Brain microvascular endothelial cell (primary cell): ENCODE results near the gene USP36.

Source experiments
- DNase-seq: peaks from one replicate; pipeline ENCODE4 v3.0.0-alpha.2; 2020
- H3K27ac ChIP-seq: fragments of 250-450 bp; sonication (Bioruptor Pico); 2 replicates; pipeline ENCODE4 v1.5.1; 2020; ENCODE audit warnings: mild to moderate bottlenecking, moderate library complexity
- H3K27me3 ChIP-seq: fragments of 250-450 bp; sonication (Bioruptor Pico); replicated peaks from 2 replicates; pipeline ENCODE4 v1.5.1; 2020; ENCODE audit warnings: mild to moderate bottlenecking
- H3K36me3 ChIP-seq: fragments of 250-450 bp; sonication (Bioruptor Pico); replicated peaks from 2 replicates; pipeline ENCODE4 v1.5.1; 2020; ENCODE audit warnings: mild to moderate bottlenecking
- H3K4me3 ChIP-seq: 2 replicates; pipeline ENCODE4 v1.5.1; 2011; ENCODE audit warnings: low read depth, mild to moderate bottlenecking, control low read depth, low read length, moderate library complexity
- in situ Hi-C: cut with HindIII; loops from 2 replicates; pipeline ENCODE4 v1.10.0; 2017; ENCODE audit warnings: low sequenced_read_pairs, low pct_ligation_motif_present
- TF ChIP-seq, protein P1 (sequence below): IDR thresholded peaks from 2 replicates; pipeline ENCODE4 v1.5.1; 2011; ENCODE audit warnings: low read depth, mild to moderate bottlenecking, moderate library complexity, low read length, control low read depth, inconsistent platforms; ENCODE audit errors: missing control alignments

Gene USP36

GRCh38 chr17:78819806-78820792, 20.5 kb downstream of the USP36 start:
- DNase-seq: no peak
- TF ChIP-seq, protein P1, sequence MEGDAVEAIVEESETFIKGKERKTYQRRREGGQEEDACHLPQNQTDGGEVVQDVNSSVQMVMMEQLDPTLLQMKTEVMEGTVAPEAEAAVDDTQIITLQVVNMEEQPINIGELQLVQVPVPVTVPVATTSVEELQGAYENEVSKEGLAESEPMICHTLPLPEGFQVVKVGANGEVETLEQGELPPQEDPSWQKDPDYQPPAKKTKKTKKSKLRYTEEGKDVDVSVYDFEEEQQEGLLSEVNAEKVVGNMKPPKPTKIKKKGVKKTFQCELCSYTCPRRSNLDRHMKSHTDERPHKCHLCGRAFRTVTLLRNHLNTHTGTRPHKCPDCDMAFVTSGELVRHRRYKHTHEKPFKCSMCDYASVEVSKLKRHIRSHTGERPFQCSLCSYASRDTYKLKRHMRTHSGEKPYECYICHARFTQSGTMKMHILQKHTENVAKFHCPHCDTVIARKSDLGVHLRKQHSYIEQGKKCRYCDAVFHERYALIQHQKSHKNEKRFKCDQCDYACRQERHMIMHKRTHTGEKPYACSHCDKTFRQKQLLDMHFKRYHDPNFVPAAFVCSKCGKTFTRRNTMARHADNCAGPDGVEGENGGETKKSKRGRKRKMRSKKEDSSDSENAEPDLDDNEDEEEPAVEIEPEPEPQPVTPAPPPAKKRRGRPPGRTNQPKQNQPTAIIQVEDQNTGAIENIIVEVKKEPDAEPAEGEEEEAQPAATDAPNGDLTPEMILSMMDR: no peak
- Histone ChIP-seq H3K27me3 (no peaks in the 10 kb centered on the region), H3K36me3 (peaks cover 62% of the 10 kb centered on the region), H3K4me3 (no peak overlapping the region), H3K27ac (no peak overlapping the region)
- in situ Hi-C loops: no loop called here

GRCh38 chr17:78819402-78819801, 21.2 kb downstream of the USP36 start:
- in situ Hi-C loops: no loop called here
- no peak overlapping the region for H3K4me3 ChIP-seq
- no peaks in the 10 kb centered on the region for H3K27me3 ChIP-seq
- H3K27ac ChIP-seq: no peak overlapping the region
- DNase-seq: no peak
- TF ChIP-seq, protein P1: no peak
- H3K36me3 ChIP-seq: peaks cover 62% of the 10 kb centered on the region

DNA sequence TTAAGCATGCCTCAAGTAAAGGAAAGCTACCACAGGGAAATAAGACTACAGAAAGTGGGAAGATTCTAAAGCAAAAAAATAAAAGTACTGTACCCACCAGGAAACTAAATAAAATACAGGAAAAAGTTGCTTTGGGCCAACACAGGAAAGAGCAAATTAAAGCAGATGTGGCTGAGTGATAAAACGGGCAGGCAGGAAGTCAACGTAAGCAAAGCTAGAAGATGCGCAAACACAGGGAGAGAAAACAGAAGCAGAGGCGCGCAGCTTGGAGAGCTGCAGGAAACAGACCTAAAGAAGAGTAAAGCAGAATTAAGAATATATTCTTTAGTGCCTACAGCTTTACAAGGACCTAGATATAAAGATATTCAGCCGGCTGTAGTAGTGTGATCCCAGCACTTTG, 21.7 kb downstream of the USP36 start:
- in situ Hi-C loops: no loop called here
- H3K27me3 ChIP-seq: no peaks in the 10 kb centered on the region
- no peak for DNase-seq
- TF ChIP-seq, protein P1: no peak
- H3K4me3 ChIP-seq: no peak overlapping the region
- no peak overlapping the region for H3K27ac ChIP-seq
- H3K36me3 ChIP-seq: peaks cover 62% of the 10 kb centered on the region

DNA sequence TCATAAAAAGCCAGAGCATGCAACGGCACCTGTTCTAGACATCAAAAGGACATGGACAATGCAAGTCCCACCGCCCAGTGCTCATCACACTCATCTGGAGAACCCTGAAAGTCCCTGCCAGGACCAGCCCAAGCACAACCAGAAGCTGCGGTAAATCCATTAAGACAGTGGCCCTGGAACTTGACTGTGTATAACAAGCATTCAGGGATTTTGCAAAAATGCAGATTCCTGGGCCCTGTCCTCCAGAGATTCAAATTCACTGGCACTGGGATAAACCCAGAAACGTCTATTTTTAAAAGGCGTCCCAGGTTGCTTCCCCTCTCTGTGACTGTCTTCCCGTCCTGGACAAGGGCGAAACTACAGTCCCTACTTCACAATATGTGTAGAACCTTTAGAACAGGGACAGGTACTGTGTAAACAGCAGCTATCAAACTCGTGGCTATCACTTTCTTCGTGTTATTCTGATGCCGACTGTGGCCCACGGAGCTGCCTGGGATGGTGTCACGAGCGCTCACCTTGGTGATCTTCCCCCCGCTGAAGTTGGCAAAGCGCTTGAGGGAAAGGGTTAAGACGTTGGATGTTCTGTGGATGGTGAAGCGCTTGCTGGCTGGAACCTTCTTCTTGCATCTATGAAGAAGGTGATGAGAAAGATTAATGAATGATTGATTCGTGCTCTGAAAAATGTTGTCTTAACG, 22.3 kb downstream of the USP36 start:
- H3K36me3 ChIP-seq: peaks cover 67% of the 10 kb centered on the region
- no peak overlapping the region for H3K4me3 ChIP-seq
- H3K27ac ChIP-seq: no peak overlapping the region
- no peak for DNase-seq
- TF ChIP-seq, protein P1: no peak
- H3K27me3 ChIP-seq: no peaks in the 10 kb centered on the region
- in situ Hi-C loops: no loop called here

- no peak for DNase-seq
- TF ChIP-seq, protein P1: no peak
- no peak overlapping the region for H3K4me3 ChIP-seq
- H3K36me3 ChIP-seq: peaks cover 76% of the 10 kb centered on the region
- no peak overlapping the region for H3K27ac ChIP-seq
- in situ Hi-C loops: no loop called here
- H3K27me3 ChIP-seq: no peaks in the 10 kb centered on the region
Observed at GRCh38 chr17:78817123-78817522, 23.5 kb downstream of the USP36 start.
